T-helper 17 cell (primary cell): ENCODE measurements around the gene CDKN2D. TPM values are rescaled to one million over a fixed set of nuclear protein-coding genes. Genes with fewer than 3 reads are reported as not detected.
"Not testable (repeated sequence)": the region's sequence is repeated elsewhere in the genome, so short reads cannot be mapped to it uniquely, and the experiment has no call there.

Experiments
- ATAC-seq: fragments of 150-1000 bp; cut with Tn5 transposase; 2 replicates; pipeline ENCODE4 v1.10.0; 2021; ENCODE audit warnings: mild to moderate bottlenecking, moderate library complexity
- DNase-seq, 3 donors: peaks; one replicate each; pipeline versions ENCODE4 v3.0.0 to v3.0.0-alpha.2; 2020 to 2021
- H3K9me3 ChIP-seq: one replicate; pipeline ENCODE4 v1.7.0; 2013; ENCODE audit warnings: low read length, mild to moderate bottlenecking; ENCODE audit not compliant: control insufficient read depth, poor library complexity, severe bottlenecking
- H3K27ac Mint-ChIP-seq: one replicate; pipeline ENCODE4 v1.8.0; 2022; ENCODE audit warnings: mild to moderate bottlenecking, moderate library complexity, mixed read lengths
- H3K27me3 Mint-ChIP-seq: one replicate; pipeline ENCODE4 v1.8.0; 2022; ENCODE audit warnings: mixed read lengths
- H3K36me3 Mint-ChIP-seq: one replicate; pipeline ENCODE4 v1.8.0; 2022; ENCODE audit warnings: low read depth, mixed read lengths
- H3K4me1 Mint-ChIP-seq: one replicate; pipeline ENCODE4 v1.8.0; 2022; ENCODE audit warnings: mild to moderate bottlenecking, mixed read lengths
- H3K4me3 Mint-ChIP-seq: one replicate; pipeline ENCODE4 v1.8.0; 2022; ENCODE audit warnings: mild to moderate bottlenecking, moderate library complexity, mixed read lengths
- total RNA-seq, 4 donors: library from RNA in 2 of 4; stranded (reverse) in 2 of 4; gene quantifications; one replicate each; pipeline ENCODE4 v1.2.3 and lab custom pipeline; 2022 to 2026

The CDKN2D gene
- total RNA-seq, 2 donors from 2014 or later: 71.0 to 83.3 TPM

GRCh38 chr19:10553087-10553667 is 15.6 kb downstream of the CDKN2D start:
- DNase-seq: no peak
- Mint-ChIP-seq H3K27ac (peak overlapping the region; percentile 89), H3K36me3 (peaks cover 2% of the 10 kb centered on the region), H3K27me3 (no peaks in the 10 kb centered on the region), H3K4me1 (peaks cover 20% of the 10 kb centered on the region), H3K4me3 (peak overlapping the region; percentile 82)
- ATAC-seq: no peak
- H3K9me3 ChIP-seq: no peaks in the 10 kb centered on the region

DNA sequence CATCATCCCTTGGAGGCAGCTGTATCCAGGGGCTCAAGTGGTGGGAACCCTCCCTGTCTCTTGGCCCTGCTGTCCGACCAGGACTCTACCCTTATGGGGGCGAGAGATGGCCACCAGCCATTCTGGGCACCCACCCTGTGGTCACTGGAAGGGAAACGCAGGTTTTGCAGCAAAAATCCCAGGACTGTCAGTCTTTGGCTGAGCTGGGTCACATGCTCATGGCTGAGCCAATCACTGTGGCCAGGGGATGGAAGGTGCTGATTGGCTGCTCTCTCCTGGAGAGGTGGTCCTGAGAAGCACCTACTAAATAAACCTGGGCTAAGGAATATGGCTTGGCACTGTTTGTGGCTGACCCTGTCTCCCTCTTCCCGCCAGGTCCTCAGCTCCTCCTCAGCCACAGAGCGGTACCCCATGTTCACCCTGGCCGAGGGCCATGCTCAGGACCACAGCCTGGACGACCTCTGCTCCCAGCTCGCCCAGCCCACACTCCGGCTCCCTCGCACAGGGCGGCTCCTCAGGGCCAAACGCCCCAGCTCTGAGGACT is 16.2 kb downstream of the CDKN2D start:
- no peaks in the 10 kb centered on the region for H3K27me3 Mint-ChIP-seq
- H3K36me3 Mint-ChIP-seq: no peaks in the 10 kb centered on the region
- H3K27ac Mint-ChIP-seq: peak overlapping the region; percentile 89
- peaks cover 20% of the 10 kb centered on the region for H3K4me1 Mint-ChIP-seq
- ATAC-seq (no peak), DNase-seq (no peak)
- peak overlapping the region; percentile 62 for H3K4me3 Mint-ChIP-seq
- H3K9me3 ChIP-seq: no peaks in the 10 kb centered on the region

DNA sequence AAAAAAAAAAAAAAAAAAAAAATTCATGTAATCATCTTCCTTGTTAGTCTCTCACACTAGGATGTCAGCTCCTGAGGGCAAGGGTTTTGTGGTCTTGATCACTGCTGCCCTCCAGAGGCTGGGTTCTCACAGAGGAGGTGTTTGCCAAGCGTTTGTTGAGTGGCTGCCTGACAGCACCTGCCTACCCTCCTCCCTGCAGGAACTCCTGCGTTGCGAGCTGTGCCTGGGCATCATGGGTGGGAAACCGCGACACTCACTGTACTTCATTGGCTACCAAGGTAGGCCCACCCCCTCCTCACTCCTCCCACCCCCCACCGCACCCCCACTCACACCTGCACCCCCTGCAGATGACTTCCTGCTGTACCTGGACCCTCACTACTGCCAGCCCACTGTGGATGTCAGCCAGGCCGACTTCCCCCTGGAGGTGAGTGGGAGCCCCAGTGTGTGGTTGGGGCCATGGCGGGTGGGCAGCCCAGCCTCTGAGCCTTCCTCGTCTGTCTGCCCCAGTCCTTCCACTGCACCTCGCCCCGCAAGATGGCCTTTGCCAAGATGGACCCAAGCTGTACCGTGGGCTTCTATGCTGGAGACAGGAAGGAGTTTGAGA is 17.0 kb downstream of the CDKN2D start:
- no peaks in the 10 kb centered on the region for H3K9me3 ChIP-seq
- Mint-ChIP-seq H3K36me3 (no peaks in the 10 kb centered on the region), H3K4me3 (no peak overlapping the region), H3K4me1 (peaks cover 22% of the 10 kb centered on the region), H3K27me3 (no peaks in the 10 kb centered on the region), H3K27ac (peak overlapping the region; percentile 89)
- DNase-seq: no peak
- ATAC-seq: no peak

DNA sequence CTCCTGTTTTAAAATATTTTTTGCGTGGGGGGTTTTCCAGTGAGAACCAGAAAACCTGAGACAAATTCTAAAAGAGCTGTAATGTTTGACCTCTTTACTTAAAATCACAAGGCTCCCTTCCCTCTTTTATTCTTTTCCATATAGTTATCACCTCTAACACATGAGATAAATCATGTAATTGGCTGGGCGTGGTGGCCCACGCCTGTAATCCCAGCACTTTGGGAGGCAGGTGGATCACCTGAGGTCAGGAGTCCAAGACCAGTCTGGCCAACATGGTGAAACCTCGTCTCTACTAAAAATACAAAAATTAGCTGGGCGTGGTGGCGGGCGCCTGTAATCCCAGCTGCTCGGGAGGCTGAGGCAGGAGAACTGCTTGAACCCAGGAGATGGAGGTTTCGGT is 17.8 kb downstream of the CDKN2D start:
- not testable (repeated sequence) for H3K27me3 Mint-ChIP-seq, H3K4me3 Mint-ChIP-seq, H3K9me3 ChIP-seq, ATAC-seq, DNase-seq, H3K36me3 Mint-ChIP-seq
- Mint-ChIP-seq H3K27ac (peak overlapping the region; percentile 16), H3K4me1 (peaks cover 22% of the 10 kb centered on the region)

GRCh38 chr19:10550336-10550735 is 18.4 kb downstream of the CDKN2D start:
- Mint-ChIP-seq H3K36me3 (no peaks in the 10 kb centered on the region), H3K27ac (peak overlapping the region; percentile 27), H3K27me3 (no peaks in the 10 kb centered on the region), H3K4me1 (peaks cover 20% of the 10 kb centered on the region), H3K4me3 (no peak overlapping the region)
- H3K9me3 ChIP-seq: no peaks in the 10 kb centered on the region
- DNase-seq (no peak), ATAC-seq (no peak)

DNA sequence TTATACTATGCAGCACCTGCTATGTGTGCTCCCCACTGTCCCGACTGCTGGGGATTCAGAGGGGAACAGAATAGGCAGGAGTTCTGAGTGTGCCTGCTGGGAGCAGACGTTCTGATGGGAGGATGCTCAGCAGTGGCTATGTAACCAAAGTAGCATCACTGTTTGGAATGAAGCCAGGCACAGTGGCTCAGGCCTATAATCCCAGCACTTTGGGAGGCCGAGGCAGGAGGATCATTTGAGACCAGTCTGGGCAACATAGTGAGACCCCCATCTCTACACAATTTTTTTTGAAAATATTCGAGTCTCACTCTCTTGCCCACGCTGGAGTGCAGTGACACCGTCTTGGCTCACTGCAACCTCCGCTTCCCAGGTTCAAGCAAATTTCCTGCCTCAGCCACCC is 19.0 kb downstream of the CDKN2D start:
- no peaks in the 10 kb centered on the region for H3K9me3 ChIP-seq
- DNase-seq: no peak
- Mint-ChIP-seq H3K4me3 (no peak overlapping the region), H3K4me1 (peaks cover 24% of the 10 kb centered on the region), H3K27ac (peak overlapping the region; percentile 27), H3K36me3 (no peaks in the 10 kb centered on the region), H3K27me3 (no peaks in the 10 kb centered on the region)
- ATAC-seq: no peak

- Mint-ChIP-seq H3K36me3 (no peaks in the 10 kb centered on the region), H3K4me1 (peaks cover 23% of the 10 kb centered on the region), H3K27me3 (no peaks in the 10 kb centered on the region), H3K27ac (peak overlapping the region; percentile 9), H3K4me3 (no peak overlapping the region)
- DNase-seq (no peak), ATAC-seq (no peak)
- no peaks in the 10 kb centered on the region for H3K9me3 ChIP-seq
Observed at GRCh38 chr19:10548746-10549276, 20.0 kb downstream of the CDKN2D start.

GRCh38 chr19:10546817-10547216 is 22.0 kb downstream of the CDKN2D start:
- H3K27ac Mint-ChIP-seq: no peak overlapping the region
- peaks cover 13% of the 10 kb centered on the region for H3K4me1 Mint-ChIP-seq
- no peaks in the 10 kb centered on the region for H3K27me3 Mint-ChIP-seq
- H3K36me3 Mint-ChIP-seq: no peaks in the 10 kb centered on the region
- DNase-seq (no peak), ATAC-seq (no peak)
- H3K4me3 Mint-ChIP-seq: no peak overlapping the region
- H3K9me3 ChIP-seq: no peaks in the 10 kb centered on the region

DNA sequence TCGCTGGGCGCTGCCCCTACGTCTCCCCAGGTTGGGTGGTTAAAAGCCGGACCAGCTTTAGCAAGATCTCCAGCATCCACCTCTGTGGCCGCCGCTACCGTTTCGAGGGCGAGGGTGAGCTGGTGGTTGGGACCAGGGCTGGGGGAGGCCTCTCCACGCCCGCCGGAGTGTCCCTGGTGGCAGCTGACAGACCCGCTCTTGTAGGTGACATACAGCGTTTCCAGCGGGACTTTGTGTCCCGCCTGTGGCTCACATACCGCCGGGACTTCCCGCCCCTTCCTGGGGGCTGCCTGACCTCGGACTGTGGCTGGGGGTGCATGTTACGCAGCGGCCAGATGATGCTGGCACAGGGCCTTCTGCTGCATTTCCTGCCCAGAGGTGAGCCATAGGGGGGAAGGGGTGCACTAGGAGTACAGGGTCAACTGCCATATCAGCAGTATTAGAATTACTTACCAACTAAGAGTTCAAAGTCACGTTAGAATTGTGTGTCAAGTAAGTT is 24.0 kb downstream of the CDKN2D start:
- peak overlapping the region; percentile 94 for H3K4me3 Mint-ChIP-seq
- H3K9me3 ChIP-seq: no peaks in the 10 kb centered on the region
- no peak for ATAC-seq
- H3K36me3 Mint-ChIP-seq: no peaks in the 10 kb centered on the region
- H3K27ac Mint-ChIP-seq: peak overlapping the region; percentile 87
- H3K4me1 Mint-ChIP-seq: peaks cover 13% of the 10 kb centered on the region
- DNase-seq: no peak
- peaks cover 8% of the 10 kb centered on the region for H3K27me3 Mint-ChIP-seq

GRCh38 chr19:10544242-10544752 is 24.5 kb downstream of the CDKN2D start:
- DNase-seq (no peak), ATAC-seq (no peak)
- H3K27me3 Mint-ChIP-seq: peaks cover 9% of the 10 kb centered on the region

GRCh38 chr19:10543420-10544241 is 25.1 kb downstream of the CDKN2D start, which contains the start of gene ATG4D:
TSS of gene ATG4D (plus strand) at chr19:10543904. CDS start at chr19:10544091, 187 bp downstream.
- peaks cover 13% of the 10 kb centered on the region for H3K4me1 Mint-ChIP-seq
- H3K27ac Mint-ChIP-seq: peak within 1 kb of the TSS; percentile 87
- peak within 1 kb of the TSS; percentile 94 for H3K4me3 Mint-ChIP-seq
- H3K9me3 ChIP-seq: no peaks in the 10 kb centered on the region
- peak; percentile 76 to 86 (median 84) for DNase-seq
- H3K27me3 Mint-ChIP-seq: peaks cover 15% of the 10 kb centered on the region
- no peaks in the 10 kb centered on the region for H3K36me3 Mint-ChIP-seq
- ATAC-seq: peak; percentile 90

More at GRCh38 chr19:10544242-10544752, 24.5 kb downstream of the CDKN2D start:
- Mint-ChIP-seq H3K4me3 (peak overlapping the region; percentile 94), H3K4me1 (peaks cover 13% of the 10 kb centered on the region), H3K36me3 (no peaks in the 10 kb centered on the region), H3K27ac (peak overlapping the region; percentile 87)
- no peaks in the 10 kb centered on the region for H3K9me3 ChIP-seq

DNA sequence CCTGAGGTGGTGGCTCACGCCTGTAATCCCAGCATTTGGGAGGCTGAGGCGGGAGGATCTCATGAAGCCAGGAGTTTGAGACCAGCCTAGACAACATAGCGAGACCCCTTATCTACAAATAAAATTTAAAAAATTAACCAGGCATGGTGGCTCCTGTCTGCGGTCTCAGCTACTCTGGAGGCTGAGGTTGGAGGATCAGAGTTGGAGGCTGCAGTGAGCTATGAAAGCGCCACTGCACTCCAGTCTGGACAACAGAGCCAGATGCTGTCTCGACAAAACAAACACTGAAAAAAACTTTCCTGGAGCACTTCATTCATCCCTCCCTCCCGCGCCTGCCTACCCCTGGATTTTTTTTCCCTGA is 25.7 kb downstream of the CDKN2D start:
- no peak for ATAC-seq
- Mint-ChIP-seq H3K4me1 (peaks cover 13% of the 10 kb centered on the region), H3K27ac (peak overlapping the region; percentile 11), H3K36me3 (no peaks in the 10 kb centered on the region), H3K27me3 (peaks cover 21% of the 10 kb centered on the region), H3K4me3 (peak overlapping the region; percentile 81)
- no peaks in the 10 kb centered on the region for H3K9me3 ChIP-seq
- no peak for DNase-seq

GRCh38 chr19:10539016-10539415 is 29.8 kb downstream of the CDKN2D start:
- not testable (repeated sequence) for H3K9me3 ChIP-seq, DNase-seq, H3K27ac Mint-ChIP-seq, H3K36me3 Mint-ChIP-seq, H3K4me3 Mint-ChIP-seq, ATAC-seq, H3K4me1 Mint-ChIP-seq
- H3K27me3 Mint-ChIP-seq: peaks cover 33% of the 10 kb centered on the region
